ENCODE data around the gene NR1I2. TPM values are rescaled to one million over a fixed set of nuclear protein-coding genes. Genes with fewer than 3 reads are reported as not detected.

Gene NR1I2
- total and polyA plus RNA-seq, 9 of the 15 experiments (the other 6 are each of a cell fraction or from before 2014, with no cell fraction given): not detected

- BruUV-seq (replicated peaks): no TSS peak
- CTCF ChIA-PET (ENCODE audit: low intra/inter-chr PET ratio): no interaction called here
Measured at GRCh38 chr3:119786409-119786808, 4.5 kb downstream of the NR1I2 start.

More at GRCh38 chr3:119786409-119786808, 4.5 kb downstream of the NR1I2 start:
- POLR2A ChIA-PET: no interaction called here
- TF ChIP-seq CREM (IDR thresholded peaks at IDR 0.05; ENCODE audit: low read depth) (no peak), TEAD4 (IDR thresholded peaks at IDR 0.05; ENCODE audit: low read length) (no peak), TEAD4 (CRISPR knock-in tag; IDR thresholded peaks at IDR 0.05; ENCODE audit: borderline replicate concordance) (no peak), ZBTB40 (IDR thresholded peaks at IDR 0.05) (no peak), ZBTB40 (CRISPR knock-in tag; IDR thresholded peaks at IDR 0.05) (no peak), ELF1 (tag; IDR thresholded peaks at IDR 0.05) (no peak), ZNF668 (CRISPR knock-in tag; IDR thresholded peaks at IDR 0.05) (no peak), YY1 (IDR thresholded peaks at IDR 0.05; ENCODE audit: borderline replicate concordance in 1 of 3, control insufficient read depth in 1 of 3, extremely low read depth in 1 of 3, insufficient read depth in 3 of 3, insufficient read length in 1 of 3, insufficient replicate concordance in 2 of 3, low read depth in 1 of 3, low read length in 2 of 3) (no peak)
- 27% methylated on average over 2 of the region's 2 CpGs for WGBS (ENCODE audit: insufficient coverage, low coverage, missing lambda C conversion rate)
- H3K27ac ChIP-seq (ENCODE audit: extremely low read depth, low read depth, low read length): no peak overlapping the region
- no peaks in the 10 kb centered on the region for H3K9me3 ChIP-seq (replicated peaks; ENCODE audit: control insufficient read depth, insufficient read depth, low read depth, low read length)
- H3K27me3 ChIP-seq (ENCODE audit: control insufficient read depth in 2 of 2, insufficient read depth in 2 of 2, low read length in 2 of 2): no peaks in the 10 kb centered on the region
- FAIRE-seq (no peak), DNase-seq (ENCODE audit: extremely low read depth in 1 of 4, low spot score in 3 of 4) (no peak), ATAC-seq (no peak)
- H4K20me1 ChIP-seq (replicated peaks; ENCODE audit: control insufficient read depth, insufficient read depth, low read length): no peaks in the 10 kb centered on the region
- no peak overlapping the region for H3K4me2 ChIP-seq (ENCODE audit: insufficient read depth, low read length)
- intact Hi-C loops (cut with micrococcal nuclease): no loop called here
- no peaks in the 10 kb centered on the region for H3K36me3 ChIP-seq (ENCODE audit: control insufficient read depth, insufficient read depth, low read length)
- no peak overlapping the region for H2AFZ ChIP-seq (ENCODE audit: low read depth, low read length)
- H3K79me2 ChIP-seq (ENCODE audit: control insufficient read depth, insufficient read depth, low read length): no peaks in the 10 kb centered on the region
- peaks cover 0 to 4% of the 10 kb centered on the region in 2 experiments; a peak in 2 of 5 replicates for H3K4me1 ChIP-seq (replicated peaks in 1 of 2; ENCODE audit: control insufficient read depth in 2 of 2, insufficient read depth in 2 of 2, low read length in 2 of 2)
- H3K9ac ChIP-seq (ENCODE audit: insufficient read depth in 1 of 2, low read depth in 2 of 2, low read length in 2 of 2): no peak overlapping the region
- in situ Hi-C loops (cut with MboI): no loop called here
- no peak overlapping the region for H3K4me3 ChIP-seq
- H3K9me1 ChIP-seq (ENCODE audit: control insufficient read depth, insufficient read depth, low read length): no peaks in the 10 kb centered on the region

Measured in K562 (cell line).